Measurements from ENCODE around the gene CRIP2. TPM values are rescaled to one million over a fixed set of nuclear protein-coding genes. Genes with fewer than 3 reads are reported as not detected.

The CRIP2 gene
- total and polyA plus RNA-seq, 12 donors = 5.9 to 193 (median 56.4) TPM

DNA sequence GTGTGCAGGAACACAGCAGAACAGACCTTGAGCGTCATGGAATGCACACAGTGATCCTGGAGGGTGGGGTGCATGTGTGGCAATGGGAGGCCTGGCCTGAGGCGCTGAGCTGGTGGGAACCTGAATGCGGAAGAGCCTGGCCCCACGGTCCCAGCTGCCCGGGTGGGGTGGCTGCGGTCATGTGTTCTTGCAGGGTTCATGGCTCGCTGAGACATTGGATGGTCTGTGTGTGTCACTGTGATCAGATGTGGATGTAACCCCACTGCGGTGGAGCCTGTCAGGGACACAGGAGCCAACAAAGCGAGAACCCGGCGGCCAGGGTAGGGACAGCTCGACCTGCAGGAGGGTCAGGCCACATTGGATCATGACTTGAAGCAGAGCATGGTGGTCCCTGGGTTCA, 31.8 kb upstream of the CRIP2 start:
- no peak overlapping the region for H3K4me3 ChIP-seq
- intact Hi-C loops (cut with DNase I) = no loop called here
- no peak for DNase-seq
- no peak for TF ChIP-seq POLR2A (IDR thresholded peaks at IDR 0.05)
- TF ChIP-seq, protein P1, sequence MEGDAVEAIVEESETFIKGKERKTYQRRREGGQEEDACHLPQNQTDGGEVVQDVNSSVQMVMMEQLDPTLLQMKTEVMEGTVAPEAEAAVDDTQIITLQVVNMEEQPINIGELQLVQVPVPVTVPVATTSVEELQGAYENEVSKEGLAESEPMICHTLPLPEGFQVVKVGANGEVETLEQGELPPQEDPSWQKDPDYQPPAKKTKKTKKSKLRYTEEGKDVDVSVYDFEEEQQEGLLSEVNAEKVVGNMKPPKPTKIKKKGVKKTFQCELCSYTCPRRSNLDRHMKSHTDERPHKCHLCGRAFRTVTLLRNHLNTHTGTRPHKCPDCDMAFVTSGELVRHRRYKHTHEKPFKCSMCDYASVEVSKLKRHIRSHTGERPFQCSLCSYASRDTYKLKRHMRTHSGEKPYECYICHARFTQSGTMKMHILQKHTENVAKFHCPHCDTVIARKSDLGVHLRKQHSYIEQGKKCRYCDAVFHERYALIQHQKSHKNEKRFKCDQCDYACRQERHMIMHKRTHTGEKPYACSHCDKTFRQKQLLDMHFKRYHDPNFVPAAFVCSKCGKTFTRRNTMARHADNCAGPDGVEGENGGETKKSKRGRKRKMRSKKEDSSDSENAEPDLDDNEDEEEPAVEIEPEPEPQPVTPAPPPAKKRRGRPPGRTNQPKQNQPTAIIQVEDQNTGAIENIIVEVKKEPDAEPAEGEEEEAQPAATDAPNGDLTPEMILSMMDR (IDR thresholded peaks at IDR 0.05) = no peak
- 81 to 86% (median 85%) methylated on average over 11 to 12 of the region's 12 CpGs for WGBS, 4 donors
- H3K4me1 ChIP-seq (replicated peaks in 1 of 2) = no peaks in the 10 kb centered on the region
- H3K27ac ChIP-seq = no peak overlapping the region
- no peaks in the 10 kb centered on the region for H3K27me3 ChIP-seq
- H3K36me3 ChIP-seq (replicated peaks in 1 of 2) = no peaks in the 10 kb centered on the region
- no peaks in the 10 kb centered on the region for H3K9me3 ChIP-seq (replicated peaks in 1 of 3)

DNA sequence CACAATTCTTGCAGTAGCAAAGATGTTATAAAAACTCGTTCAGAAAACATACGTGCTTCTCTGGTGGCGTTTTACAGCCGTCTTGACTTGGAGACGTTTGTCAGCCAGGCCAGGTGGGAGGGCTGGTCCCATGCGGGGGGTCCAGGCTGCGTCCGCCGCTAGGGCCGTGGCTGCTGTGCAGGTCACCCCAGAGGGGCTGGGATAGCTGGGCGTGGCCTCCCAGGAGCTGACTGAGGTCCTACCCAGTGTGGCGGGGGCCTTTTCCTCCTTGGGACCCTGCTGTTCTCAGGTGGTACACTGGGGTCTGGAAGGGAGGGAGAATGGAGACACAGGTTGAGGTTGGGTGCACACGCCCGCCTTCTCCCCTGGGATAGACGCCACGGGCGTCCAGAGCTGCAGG, 29.8 kb upstream of the CRIP2 start:
- intact Hi-C loops (cut with DNase I) = loop anchor here in 1 of 2 donors (5.0 kb wide), 1 partner anchor 42 kb away; the partner anchor contains the start of gene CRIP1
- H3K27me3 ChIP-seq = no peaks in the 10 kb centered on the region
- no peak for TF ChIP-seq POLR2A (IDR thresholded peaks at IDR 0.05)
- TF ChIP-seq, protein P1 (IDR thresholded peaks at IDR 0.05) = no peak
- DNase-seq = no peak
- peaks cover 0 to 7% of the 10 kb centered on the region in 2 donors for H3K4me1 ChIP-seq (replicated peaks in 1 of 2)
- no peak overlapping the region for H3K27ac ChIP-seq
- peaks cover 0 to 1% of the 10 kb centered on the region in 2 donors for H3K36me3 ChIP-seq (replicated peaks in 1 of 2)
- WGBS, 4 donors = 87 to 92% (median 89%) methylated on average over 8 to 17 of the region's 17 CpGs
- no peaks in the 10 kb centered on the region for H3K9me3 ChIP-seq (replicated peaks in 1 of 3)
- no peak overlapping the region for H3K4me3 ChIP-seq

DNA sequence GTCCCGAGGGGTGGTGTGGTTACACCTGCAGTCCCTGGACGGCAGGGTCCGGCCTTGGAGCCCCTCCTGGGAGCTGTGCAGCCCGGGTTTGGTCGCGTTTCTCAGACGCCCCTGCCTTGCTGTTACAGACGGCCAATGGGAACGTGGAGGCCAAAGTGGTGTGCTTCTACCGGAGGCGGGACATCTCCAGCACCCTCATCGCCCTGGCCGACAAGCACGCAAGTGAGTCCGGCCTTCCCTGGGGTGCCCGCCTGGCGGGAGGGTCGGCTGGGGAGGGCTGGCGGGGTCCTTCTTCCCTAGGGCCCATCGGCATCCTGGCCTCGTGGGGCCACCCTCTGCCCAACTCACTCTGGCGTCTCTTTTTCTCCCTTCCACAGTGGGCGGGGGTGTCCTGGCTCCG, 29.3 kb upstream of the CRIP2 start:
- Histone ChIP-seq H3K9me3 (replicated peaks in 1 of 3) (no peaks in the 10 kb centered on the region), H3K36me3 (replicated peaks in 1 of 2) (peaks cover 0 to 6% of the 10 kb centered on the region in 2 donors)
- TF ChIP-seq, protein P1 (IDR thresholded peaks at IDR 0.05) = no peak
- no peak for TF ChIP-seq POLR2A (IDR thresholded peaks at IDR 0.05)

DNA sequence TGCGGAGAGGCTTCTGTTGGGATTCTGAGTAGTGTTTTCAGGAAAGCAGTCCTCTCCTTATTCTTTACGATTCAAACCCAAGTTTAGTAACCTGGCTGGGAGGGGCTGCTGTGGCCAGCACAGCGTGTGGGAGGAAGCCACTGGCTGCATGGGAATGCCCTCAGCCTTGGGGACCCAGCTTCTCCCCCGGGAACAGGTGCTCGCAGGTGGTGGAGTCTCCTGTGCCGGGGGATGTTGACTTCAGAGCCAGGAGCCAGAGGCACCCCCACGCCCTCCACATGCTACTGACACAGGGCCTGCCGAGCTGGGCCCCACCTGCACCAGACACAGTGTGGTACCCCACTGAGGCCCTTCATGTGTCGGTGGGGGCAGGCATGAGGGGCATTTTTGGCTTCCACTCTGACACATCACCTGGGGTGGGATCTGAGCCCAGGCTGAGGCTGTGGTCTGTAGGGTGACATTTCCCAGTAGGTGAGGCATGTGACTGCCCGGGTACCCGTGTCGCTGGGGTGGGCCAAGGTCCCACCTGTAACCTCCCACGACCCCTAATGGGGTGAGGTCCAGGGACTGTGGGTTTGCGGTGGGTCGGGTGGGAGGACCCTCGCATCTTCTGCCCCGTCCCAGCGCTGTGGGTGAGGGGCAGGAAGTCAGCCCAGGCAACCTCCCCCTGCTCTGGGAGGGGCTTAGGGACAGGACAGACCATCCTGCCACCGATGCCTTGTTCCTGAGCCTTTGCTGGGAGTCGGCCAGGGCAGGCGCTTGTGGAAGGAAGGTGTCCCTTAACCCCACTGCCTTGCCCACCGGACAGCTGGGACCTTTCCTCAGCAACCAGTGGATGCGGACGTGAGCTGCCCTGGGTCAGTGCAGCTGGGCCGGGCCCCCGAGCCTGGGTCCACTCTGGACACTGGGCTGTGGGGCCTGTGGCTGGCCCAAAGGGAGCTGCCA, 28.4 kb upstream of the CRIP2 start:
- TF ChIP-seq, protein P1 (IDR thresholded peaks at IDR 0.05) = no peak
- TF ChIP-seq POLR2A (IDR thresholded peaks at IDR 0.05) = no peak
- intact Hi-C loops (cut with DNase I) = loop anchor here in 1 of 2 donors (5.0 kb wide), 1 partner anchor 41 kb away; the partner anchor contains the start of gene CRIP1
- 70 to 89% (median 86%) methylated on average over 6 to 26 of the region's 26 CpGs for WGBS, 4 donors
- DNase-seq = no peak
- H3K27me3 ChIP-seq = no peaks in the 10 kb centered on the region
- H3K4me1 ChIP-seq (replicated peaks in 1 of 2) = peaks cover 0 to 7% of the 10 kb centered on the region in 2 donors
- H3K4me3 ChIP-seq = no peak overlapping the region
- peaks cover 0 to 12% of the 10 kb centered on the region in 2 donors for H3K36me3 ChIP-seq (replicated peaks in 1 of 2)
- H3K9me3 ChIP-seq (replicated peaks in 1 of 3) = no peaks in the 10 kb centered on the region
- no peak overlapping the region for H3K27ac ChIP-seq

More for the DNA sequence above, 29.3 kb upstream of the CRIP2 start:
- H3K27ac ChIP-seq = no peak overlapping the region
- no peaks in the 10 kb centered on the region for H3K27me3 ChIP-seq
- no peak overlapping the region for H3K4me3 ChIP-seq
- no peak for DNase-seq
- peaks cover 0 to 7% of the 10 kb centered on the region in 2 donors for H3K4me1 ChIP-seq (replicated peaks in 1 of 2)
- WGBS, 4 donors = 85 to 92% (median 90%) methylated on average over 7 to 24 of the region's 24 CpGs
- intact Hi-C loops (cut with DNase I) = loop anchor here in 1 of 2 donors (5.0 kb wide), 1 partner anchor 42 kb away; the partner anchor contains the start of gene CRIP1
